ENCODE results near the gene PAPLN.

The PAPLN gene

DNA sequence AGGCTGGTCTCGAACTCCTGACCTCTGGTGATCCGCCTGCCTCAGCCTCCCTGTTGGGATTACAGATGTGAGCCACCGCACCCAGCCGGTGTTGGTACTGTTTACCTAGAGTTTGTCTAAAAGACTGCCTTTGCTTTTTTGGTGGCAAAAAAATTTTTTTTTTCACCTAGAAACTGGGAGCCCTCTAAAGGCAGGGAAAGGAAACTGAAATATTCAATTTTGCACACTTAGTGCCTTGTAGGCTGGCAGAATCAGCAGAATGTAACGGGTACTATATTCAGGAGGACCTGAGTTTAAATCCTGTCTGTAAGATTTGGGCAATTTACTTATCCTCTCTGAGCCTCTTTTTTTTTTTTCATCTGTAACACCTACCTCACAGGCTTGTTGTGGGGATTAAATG, 43.6 kb downstream of the PAPLN start:
- H3K4me3 ChIP-seq (ENCODE audit: low read depth, low read length), result no peak overlapping the region
- TF ChIP-seq, protein P1, sequence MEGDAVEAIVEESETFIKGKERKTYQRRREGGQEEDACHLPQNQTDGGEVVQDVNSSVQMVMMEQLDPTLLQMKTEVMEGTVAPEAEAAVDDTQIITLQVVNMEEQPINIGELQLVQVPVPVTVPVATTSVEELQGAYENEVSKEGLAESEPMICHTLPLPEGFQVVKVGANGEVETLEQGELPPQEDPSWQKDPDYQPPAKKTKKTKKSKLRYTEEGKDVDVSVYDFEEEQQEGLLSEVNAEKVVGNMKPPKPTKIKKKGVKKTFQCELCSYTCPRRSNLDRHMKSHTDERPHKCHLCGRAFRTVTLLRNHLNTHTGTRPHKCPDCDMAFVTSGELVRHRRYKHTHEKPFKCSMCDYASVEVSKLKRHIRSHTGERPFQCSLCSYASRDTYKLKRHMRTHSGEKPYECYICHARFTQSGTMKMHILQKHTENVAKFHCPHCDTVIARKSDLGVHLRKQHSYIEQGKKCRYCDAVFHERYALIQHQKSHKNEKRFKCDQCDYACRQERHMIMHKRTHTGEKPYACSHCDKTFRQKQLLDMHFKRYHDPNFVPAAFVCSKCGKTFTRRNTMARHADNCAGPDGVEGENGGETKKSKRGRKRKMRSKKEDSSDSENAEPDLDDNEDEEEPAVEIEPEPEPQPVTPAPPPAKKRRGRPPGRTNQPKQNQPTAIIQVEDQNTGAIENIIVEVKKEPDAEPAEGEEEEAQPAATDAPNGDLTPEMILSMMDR (IDR thresholded peaks at IDR 0.05; ENCODE audit: borderline replicate concordance, insufficient read depth, low read depth, low read length), result no peak

DNA sequence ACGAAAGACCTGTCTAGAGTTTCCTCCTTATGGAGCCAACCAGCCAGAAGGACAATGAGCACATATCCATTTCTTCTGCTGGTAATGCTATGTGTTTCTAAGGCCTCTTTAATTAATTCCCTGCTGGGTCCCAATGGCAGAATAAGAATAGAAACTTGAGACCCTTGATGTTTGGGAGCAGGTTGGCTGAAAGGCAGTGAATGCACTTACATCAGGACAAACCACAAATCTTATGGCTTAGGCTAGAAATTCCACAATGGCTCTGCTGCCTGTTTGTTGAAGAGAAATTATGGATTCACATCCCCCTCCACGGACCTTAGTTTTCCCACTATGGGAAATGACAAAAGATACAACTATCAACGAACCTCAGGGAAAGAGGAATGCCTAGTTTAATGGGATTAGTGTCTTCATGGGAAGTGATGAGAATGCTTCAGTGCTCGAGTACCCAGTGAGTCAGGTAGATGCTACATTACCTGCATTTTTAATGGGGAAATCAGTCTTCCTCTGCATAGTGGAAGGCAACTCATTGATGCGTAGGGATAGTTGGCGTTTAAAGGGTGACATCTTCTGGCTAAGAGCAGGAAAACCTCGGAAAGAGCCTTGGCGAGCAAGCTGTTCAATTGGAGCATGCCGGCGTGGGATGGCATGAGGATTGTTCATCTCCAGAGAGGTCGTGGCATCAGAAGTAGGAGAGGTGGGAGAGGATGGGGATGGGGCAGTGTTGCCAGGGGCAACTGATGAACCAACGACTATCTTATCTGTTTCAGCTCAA, 46.5 kb downstream of the PAPLN start:
- TF ChIP-seq, protein P1 (IDR thresholded peaks at IDR 0.05; ENCODE audit: borderline replicate concordance, insufficient read depth, low read depth, low read length), result no peak
- no peak overlapping the region for H3K4me3 ChIP-seq (ENCODE audit: low read depth, low read length)

DNA sequence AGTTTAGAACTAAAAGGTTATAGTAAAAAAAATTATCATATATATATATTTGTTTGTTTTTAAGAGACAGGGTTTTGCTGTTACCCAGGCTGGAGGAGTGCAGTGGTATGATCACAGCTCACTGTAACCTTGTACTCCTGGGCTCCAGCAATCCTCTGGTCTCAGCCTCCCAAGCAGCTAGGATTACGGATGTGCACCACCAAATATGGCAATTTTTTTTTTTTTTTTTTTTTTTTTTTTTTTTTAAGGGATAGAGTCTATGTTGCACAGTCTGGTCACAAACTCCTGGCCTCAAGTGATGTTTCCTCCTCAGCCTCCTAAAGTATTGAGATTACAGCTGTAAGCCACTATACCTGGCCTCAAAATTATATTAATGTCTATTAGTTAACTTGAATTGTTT, 48.7 kb downstream of the PAPLN start:
- TF ChIP-seq, protein P1 (IDR thresholded peaks at IDR 0.05; ENCODE audit: borderline replicate concordance, insufficient read depth, low read depth, low read length), result no peak
- H3K4me3 ChIP-seq (ENCODE audit: low read depth, low read length), result no peak overlapping the region

DNA sequence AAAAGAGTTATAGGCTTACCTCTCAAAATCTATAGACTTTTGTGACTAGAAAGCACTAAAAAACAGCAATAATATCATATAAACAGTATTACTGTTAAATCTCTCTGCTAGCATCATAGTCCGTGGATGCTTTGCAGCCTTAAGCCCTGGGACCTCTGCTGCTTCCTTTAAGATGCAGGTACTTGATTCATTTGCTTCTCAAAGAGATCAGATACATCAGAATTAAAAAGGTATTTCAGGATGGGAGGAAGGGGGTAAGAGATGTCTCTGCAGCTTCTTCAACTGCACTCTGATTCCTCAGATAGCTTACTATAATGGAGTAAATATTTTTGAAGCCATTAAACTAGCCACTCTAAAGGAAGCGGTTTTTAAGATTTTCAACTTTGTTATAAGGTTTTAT, 49.3 kb downstream of the PAPLN start:
- H3K4me3 ChIP-seq (ENCODE audit: low read depth, low read length), result no peak overlapping the region
- TF ChIP-seq, protein P1 (IDR thresholded peaks at IDR 0.05; ENCODE audit: borderline replicate concordance, insufficient read depth, low read depth, low read length), result no peak

DNA sequence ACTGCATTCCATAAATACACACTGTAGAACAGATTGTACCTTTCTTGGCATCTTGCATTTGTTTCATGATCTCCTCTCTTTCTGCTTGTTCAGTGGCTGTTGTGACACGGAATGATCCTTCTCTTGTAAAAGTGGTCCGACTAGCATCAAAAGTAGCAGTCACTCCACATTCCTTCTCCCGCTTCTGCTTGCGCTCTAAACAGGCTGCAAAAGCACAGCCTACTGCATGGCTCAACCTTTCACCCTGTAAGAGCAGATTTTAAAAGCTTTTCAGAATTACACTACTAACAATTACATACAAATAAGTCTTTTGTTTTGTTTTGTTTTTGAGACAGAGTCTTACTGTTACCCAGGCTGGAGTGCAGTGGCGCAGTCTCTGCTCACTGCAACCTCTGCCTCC, 49.8 kb downstream of the PAPLN start:
- TF ChIP-seq, protein P1 (IDR thresholded peaks at IDR 0.05; ENCODE audit: borderline replicate concordance, insufficient read depth, low read depth, low read length), result no peak
- H3K4me3 ChIP-seq (ENCODE audit: low read depth, low read length), result no peak overlapping the region

DNA sequence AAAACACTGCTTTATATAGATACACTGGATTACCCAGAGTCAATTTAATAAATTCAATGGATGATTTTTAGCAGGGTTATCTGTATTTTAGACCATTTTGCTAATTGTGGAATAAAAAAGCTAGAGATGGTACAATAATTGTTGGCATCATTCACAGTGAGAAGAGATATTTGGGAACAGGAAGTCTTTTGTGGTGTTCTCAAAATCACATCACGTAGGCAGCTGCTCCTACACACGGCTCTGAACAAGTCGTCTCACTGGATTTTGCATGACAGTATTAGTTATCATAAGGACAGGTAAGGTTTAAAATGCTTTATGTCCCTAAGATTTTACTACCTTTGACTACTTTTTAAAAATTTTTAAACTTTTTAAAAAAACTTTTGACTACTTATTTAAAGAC, 52.0 kb downstream of the PAPLN start:
- H3K4me3 ChIP-seq (ENCODE audit: low read depth, low read length), result no peak overlapping the region

DNA sequence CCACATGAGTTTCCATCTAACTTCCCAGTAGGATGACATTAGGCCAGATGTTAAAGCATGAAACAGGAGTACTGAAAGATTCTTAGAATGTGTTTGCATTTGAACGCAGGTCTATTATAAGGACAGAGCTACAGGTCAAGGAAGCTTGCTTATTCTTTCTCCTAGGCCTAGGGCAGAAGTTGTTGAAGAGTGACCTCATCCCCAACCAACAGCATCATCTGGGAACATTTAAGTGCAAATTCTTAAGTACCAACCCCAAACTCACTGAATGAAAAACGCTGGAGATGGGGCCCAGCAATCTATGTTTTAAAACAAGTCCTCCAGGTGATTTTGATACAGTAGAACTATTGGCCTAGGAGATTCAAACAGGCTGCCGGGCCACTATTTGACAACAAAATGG, 52.4 kb downstream of the PAPLN start:
- TF ChIP-seq, protein P1 (IDR thresholded peaks at IDR 0.05; ENCODE audit: borderline replicate concordance, insufficient read depth, low read depth, low read length), result no peak

More for the DNA sequence above, 52.0 kb downstream of the PAPLN start:
- TF ChIP-seq, protein P1 (IDR thresholded peaks at IDR 0.05; ENCODE audit: borderline replicate concordance, insufficient read depth, low read depth, low read length), result no peak

More for the DNA sequence above, 52.4 kb downstream of the PAPLN start:
- no peak overlapping the region for H3K4me3 ChIP-seq (ENCODE audit: low read depth, low read length)

Measured in GM12875 (cell line).